Spleen (tissue), 11 donors: ENCODE measurements around the gene LAMB1. TPM values are rescaled to one million over a fixed set of nuclear protein-coding genes. Genes with fewer than 3 reads are reported as not detected.

Experiments used
- DNase-seq: peaks from one replicate; pipeline ENCODE4 v3.0.0-alpha.2; 2020
- H3K27ac ChIP-seq, 8 donors: fragments of 200-600 bp; sonication (generic) in 7 of 8; 1 replicate in 4 of 8; 2 replicates in 4 of 8; pipeline versions ENCODE4 v1.5.0 to v1.8.0; 2016 to 2021; ENCODE audit warnings: inconsistent platforms in 4 of 8, mild to moderate bottlenecking in 4 of 8, moderate library complexity in 1 of 8
- H3K27me3 ChIP-seq, 7 donors: fragments of 200-600 bp; sonication (generic) in 6 of 7; replicated peaks in 1 of 7; 1 replicate in 4 of 7; 2 replicates in 3 of 7; pipeline versions ENCODE4 v1.5.0 to v1.8.0; 2016 to 2021; ENCODE audit warnings: inconsistent platforms in 3 of 7, mild to moderate bottlenecking in 1 of 7
- H3K36me3 ChIP-seq, 6 donors: fragments of 200-600 bp; sonication (generic) in 5 of 6; 1 replicate in 4 of 6; 2 replicates in 2 of 6; pipeline versions ENCODE4 v1.5.0 to v1.8.0; 2016 to 2021; ENCODE audit warnings: inconsistent platforms in 2 of 6
- H3K4me1 ChIP-seq, 6 donors: fragments of 200-600 bp; sonication (generic) in 5 of 6; 1 replicate in 3 of 6; 2 replicates in 3 of 6; pipeline versions ENCODE4 v1.5.0 to v1.8.0; 2016 to 2021; ENCODE audit warnings: inconsistent platforms in 3 of 6
- H3K4me3 ChIP-seq, 8 donors: fragments of 200-600 bp; sonication (generic) in 7 of 8; 1 replicate in 4 of 8; 2 replicates in 4 of 8; pipeline versions ENCODE4 v1.5.0 to v1.8.0; 2016 to 2021; ENCODE audit warnings: inconsistent platforms in 4 of 8, mild to moderate bottlenecking in 4 of 8, moderate library complexity in 2 of 8
- H3K9me3 ChIP-seq, 8 donors: fragments of 200-600 bp; sonication (generic) in 7 of 8; 1 replicate in 4 of 8; 2 replicates in 4 of 8; pipeline versions ENCODE4 v1.5.0 to v1.8.0; 2016 to 2021; ENCODE audit warnings: inconsistent platforms in 4 of 8
- CTCF ChIP-seq, 11 experiments: fragments of 200-600 bp in 7 of 11; fragments of 450-650 bp in 4 of 11; sonication (generic) in 4 of 11; IDR thresholded peaks in 8 of 11; conservative IDR thresholded peaks in 3 of 11; 1 replicate in 7 of 11; 2 replicates in 4 of 11; pipeline versions ENCODE4 v1.4.0 to v1.8.0; 2016 to 2021; ENCODE audit warnings: antibody characterized with exemption in 11 of 11, inconsistent platforms in 4 of 11, mild to moderate bottlenecking in 1 of 11
- POLR2A ChIP-seq, 3 donors: fragments of 450-650 bp; IDR thresholded peaks; one replicate each; pipeline ENCODE4 v1.5.1; 2017; ENCODE audit warnings: antibody characterized with exemption in 3 of 3, mild to moderate bottlenecking in 1 of 3
- POLR2AphosphoS5 ChIP-seq, 3 donors: sonication (generic); formaldehyde crosslinking; IDR thresholded peaks; one replicate each; pipeline ENCODE4 v1.5.1; 2017; ENCODE audit warnings: antibody characterized with exemption in 3 of 3
- WGBS, 5 donors: extraction: QIAGEN DNeasy Blood & Tissue Kit in 3 of 5; methylation state at CpG; one replicate each; pipeline versions ENCODE4 v1.1.5 to v1.1.7; 2013 to 2018; 5-methylcytosine and 5-hydroxymethylcytosine counted together
- intact Hi-C: fragments of 100-400 bp; cut with DNase I; formaldehyde crosslinking; loops from one replicate; pipeline ENCODE4 v1.15.0; 2023; ENCODE audit warnings: low total_unique reads
- polyA plus RNA-seq, 3 donors: library from polyadenylated mRNA; stranded (reverse); fragments of 200-250 nt; gene quantifications; one replicate each; pipeline ENCODE4 v1.2.1, GENCODE V29; 2013
- small RNA-seq, 4 donors: library from RNA; depleted of rRNA; stranded (forward); fragments of <200 nt; gene quantifications; one replicate each; pipeline ENCODE3, GENCODE V24; 2016
- total RNA-seq, 7 donors: library from RNA; depleted of rRNA in 3 of 7; stranded (reverse); fragments of >200 nt in 3 of 7; fragmentation: NEBNext Ultra II Directional in 4 of 7; extraction: Animal tissue kit (Norgen Biotek cat#: 25700) in 4 of 7; gene quantifications; one replicate each; pipeline versions ENCODE4 v1.1.0 to v1.2.1, GENCODE V29; 2016 to 2021
- donor health status: healthy with polysubstance abuse.
- donor health status: DM: no; HTN: no; CAD: no; lungs with moderate emphysema.
- donor health status: DM: no; HTN: no; CAD: no.
- donor health status: Bipolar disorder and iron deficiency.
- donor health status: healthy.
- donor health status: DM: no; HTN: no; CAD: no.
- donor health status: DM: yes; HTN: yes; CAD: no.

LAMB1 gene
- total and polyA plus RNA-seq, 10 donors = 51.4 to 181 (median 126) TPM

GRCh38 chr7:107876916-107877315 lies 126.0 kb downstream of the LAMB1 start:
- intact Hi-C loops = loop anchor here (10.0 kb wide), 3 partner anchors 132 to 412 kb away; partner anchors contain the start of gene CBLL1
- H3K36me3 ChIP-seq = no peaks in the 10 kb centered on the region
- TF ChIP-seq POLR2A (IDR thresholded peaks at IDR 0.05) (no peak), CTCF (IDR thresholded peaks at IDR 0.05 in 8 of 11, conservative IDR thresholded peaks at IDR 0.05 in 3 of 11) (no peak), POLR2AphosphoS5 (IDR thresholded peaks at IDR 0.05) (no peak)
- H3K27ac ChIP-seq = no peak overlapping the region
- H3K4me3 ChIP-seq = no peak overlapping the region
- WGBS, 5 donors = 47 to 54% (median 49%) methylated on average over 2 of the region's 2 CpGs
- H3K27me3 ChIP-seq = peaks cover 0 to 11% (median 0%) of the 10 kb centered on the region in 7 donors
- no peak for DNase-seq
- H3K4me1 ChIP-seq = peaks cover 0 to 33% (median 17%) of the 10 kb centered on the region in 6 donors
- H3K9me3 ChIP-seq = no peaks in the 10 kb centered on the region

GRCh38 chr7:107874605-107875446 lies 128.1 kb downstream of the LAMB1 start:
- no peaks in the 10 kb centered on the region for H3K27me3 ChIP-seq
- peaks cover 0 to 31% (median 17%) of the 10 kb centered on the region in 6 donors for H3K4me1 ChIP-seq
- H3K4me3 ChIP-seq = no peak overlapping the region
- no peak for DNase-seq
- intact Hi-C loops = loop anchor here (10.0 kb wide), 3 partner anchors 130 to 410 kb away; partner anchors contain the start of gene CBLL1
- TF ChIP-seq POLR2A (IDR thresholded peaks at IDR 0.05) (no peak), CTCF (IDR thresholded peaks at IDR 0.05 in 8 of 11, conservative IDR thresholded peaks at IDR 0.05 in 3 of 11) (peak in 10 of 11 experiments; percentile 32 to 71 (median 62)), POLR2AphosphoS5 (IDR thresholded peaks at IDR 0.05) (no peak)
- WGBS, 5 donors = 29 to 34% (median 30%) methylated on average over 6 of the region's 6 CpGs
- no peaks in the 10 kb centered on the region for H3K36me3 ChIP-seq
- H3K27ac ChIP-seq = peak overlapping the region in 4 of 8 donors; percentile 36 to 70 (median 50)
- H3K9me3 ChIP-seq = no peaks in the 10 kb centered on the region

GRCh38 chr7:107874111-107874510 lies 128.8 kb downstream of the LAMB1 start:
- no peak overlapping the region for H3K27ac ChIP-seq
- no peaks in the 10 kb centered on the region for H3K9me3 ChIP-seq
- no peaks in the 10 kb centered on the region for H3K36me3 ChIP-seq
- 76 to 91% (median 83%) methylated on average over 2 of the region's 2 CpGs for WGBS, 5 donors
- peaks cover 0 to 24% (median 14%) of the 10 kb centered on the region in 6 donors for H3K4me1 ChIP-seq
- no peak overlapping the region for H3K4me3 ChIP-seq
- TF ChIP-seq CTCF (IDR thresholded peaks at IDR 0.05 in 8 of 11, conservative IDR thresholded peaks at IDR 0.05 in 3 of 11) (no peak), POLR2AphosphoS5 (IDR thresholded peaks at IDR 0.05) (no peak), POLR2A (IDR thresholded peaks at IDR 0.05) (no peak)
- no peaks in the 10 kb centered on the region for H3K27me3 ChIP-seq
- intact Hi-C loops = loop anchor here (10.0 kb wide), 3 partner anchors 129 to 409 kb away; partner anchors contain the start of gene CBLL1
- DNase-seq = no peak

Small RNAs within 50 kb of the gene (small RNA-seq; reads per million reads assigned to genes)
- 0 reads per million in 4 donors for gene RF00012

Other genes starting within 250 kb of the LAMB1 start
- under 1 TPM in 1 of 7 donors, not detected in 6; 0.37 TPM for gene SLC26A3, start 199.9 kb downstream of the LAMB1 start, total RNA-seq
- gene SLC26A3, start 199.9 kb downstream of the LAMB1 start, polyA plus RNA-seq = under 1 TPM in 1 of 3 donors, not detected in 2; 0.13 TPM
- 100 to 1,000 TPM in 3 of 7 donors, 10 to 100 TPM in 4; 54.4 to 114 (median 65.7) TPM for gene DLD, start 112.0 kb downstream of the LAMB1 start, total RNA-seq
- 10 to 100 TPM; 19.6 to 29.4 (median 22.3) TPM for gene DLD, start 112.0 kb downstream of the LAMB1 start, polyA plus RNA-seq
- gene LAMB4, start 127.2 kb upstream of the LAMB1 start, total RNA-seq = under 1 TPM in 6 of 7 donors, not detected in 1; 0.14 to 0.94 (median 0.27) TPM
- gene LAMB4, start 127.2 kb upstream of the LAMB1 start, polyA plus RNA-seq = under 1 TPM in 2 of 3 donors, not detected in 1; 0.03 to 0.24 TPM